ENCODE data around the gene CFAP119.

The CFAP119 gene

DNA sequence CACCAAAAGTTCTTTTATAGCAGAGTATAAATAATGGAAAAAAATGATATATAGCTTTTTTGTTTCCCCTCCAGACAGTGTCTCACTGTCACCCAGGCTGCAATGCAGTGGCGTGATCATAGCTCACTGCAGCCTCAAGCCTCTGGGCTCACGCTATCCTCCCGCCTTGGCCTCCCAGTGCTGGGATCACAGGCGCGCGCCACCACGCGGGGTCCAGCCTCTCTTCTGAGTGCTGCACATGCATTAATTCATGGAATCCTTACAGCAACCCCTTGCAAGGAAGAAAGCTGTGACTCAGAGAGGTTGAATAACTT, 43.2 kb upstream of the CFAP119 start:
- Histone ChIP-seq H3K23ac (ENCODE audit: low read length) (no peak overlapping the region), H2AK5ac (ENCODE audit: low read length) (no peak overlapping the region), H3K4me1 (ENCODE audit: control insufficient read depth, low read depth, low read length) (peaks cover 3% of the 10 kb centered on the region), H3K79me1 (ENCODE audit: low read length) (no peaks in the 10 kb centered on the region), H4K8ac (ENCODE audit: low read depth, low read length) (peak overlapping the region; percentile 58), H3K56ac (ENCODE audit: low read length) (peak overlapping the region; percentile 83), H2BK15ac (replicated peaks; ENCODE audit: low read depth) (no peak overlapping the region), H3K4ac (ENCODE audit: low read depth, low read length) (peak overlapping the region; percentile 60), H3K4me2 (ENCODE audit: low read length) (peak overlapping the region; percentile 23), H3K18ac (ENCODE audit: low read length) (peak overlapping the region; percentile 62), H2BK120ac (ENCODE audit: low read depth, low read length) (no peak overlapping the region), H2BK5ac (ENCODE audit: low read length) (no peak overlapping the region), H3K4me3 (ENCODE audit: low read length) (no peak overlapping the region), H3K36me3 (ENCODE audit: control insufficient read depth, insufficient read depth, low read length) (no peaks in the 10 kb centered on the region), H3K9ac (ENCODE audit: low read length) (peak overlapping the region; percentile 93), H3K79me2 (ENCODE audit: control insufficient read depth, insufficient read depth, low read length) (no peaks in the 10 kb centered on the region), H3K27ac (ENCODE audit: low read depth, low read length) (no peak overlapping the region), H4K5ac (ENCODE audit: low read length) (peak overlapping the region; percentile 26), H3K27me3 (ENCODE audit: insufficient read depth, low read length, poor library complexity) (no peaks in the 10 kb centered on the region)
- WGBS (ENCODE audit: extremely low coverage, insufficient coverage, low lambda C conversion rate) = no CpG with 5 or more reads among the region's 8 CpGs
- DNase-seq = no peak

DNA sequence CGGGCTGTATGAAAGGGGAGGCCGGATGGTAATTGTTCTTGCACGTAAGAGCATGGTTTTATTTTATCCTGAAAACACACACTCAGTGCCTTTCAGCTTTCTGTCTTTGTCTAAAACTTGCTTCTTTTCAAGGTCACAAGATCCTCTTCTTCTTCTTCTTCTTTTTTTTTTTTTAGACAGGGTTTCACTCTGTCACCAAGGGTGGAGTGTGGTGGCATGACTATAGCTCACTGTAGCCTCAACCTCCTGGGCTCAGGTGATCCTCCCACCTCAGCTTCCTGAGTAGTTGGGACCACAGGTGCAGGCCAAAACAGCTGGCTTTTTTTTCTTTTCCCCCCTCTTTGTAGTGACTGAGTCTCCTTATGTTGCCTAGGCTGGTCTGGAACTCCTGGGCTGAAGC, 41.1 kb upstream of the CFAP119 start:
- Histone ChIP-seq H4K5ac (ENCODE audit: low read length) (no peak overlapping the region), H4K8ac (ENCODE audit: low read depth, low read length) (no peak overlapping the region), H2BK120ac (ENCODE audit: low read depth, low read length) (no peak overlapping the region), H3K36me3 (ENCODE audit: control insufficient read depth, insufficient read depth, low read length) (no peaks in the 10 kb centered on the region), H3K27ac (ENCODE audit: low read depth, low read length) (no peak overlapping the region), H3K4ac (ENCODE audit: low read depth, low read length) (no peak overlapping the region), H3K9ac (ENCODE audit: low read length) (no peak overlapping the region), H3K4me3 (ENCODE audit: low read length) (no peak overlapping the region), H3K79me2 (ENCODE audit: control insufficient read depth, insufficient read depth, low read length) (no peaks in the 10 kb centered on the region), H3K4me2 (ENCODE audit: low read length) (no peak overlapping the region), H2BK5ac (ENCODE audit: low read length) (no peak overlapping the region), H3K79me1 (ENCODE audit: low read length) (no peaks in the 10 kb centered on the region), H2AK5ac (ENCODE audit: low read length) (no peak overlapping the region), H3K4me1 (ENCODE audit: control insufficient read depth, low read depth, low read length) (peaks cover 3% of the 10 kb centered on the region), H3K56ac (ENCODE audit: low read length) (no peak overlapping the region), H3K23ac (ENCODE audit: low read length) (no peak overlapping the region), H3K18ac (ENCODE audit: low read length) (no peak overlapping the region), H3K27me3 (ENCODE audit: insufficient read depth, low read length, poor library complexity) (no peaks in the 10 kb centered on the region), H2BK15ac (replicated peaks; ENCODE audit: low read depth) (no peak overlapping the region)
- WGBS (ENCODE audit: extremely low coverage, insufficient coverage, low lambda C conversion rate) = no CpG with 5 or more reads among the region's 3 CpGs
- no peak for DNase-seq

DNA sequence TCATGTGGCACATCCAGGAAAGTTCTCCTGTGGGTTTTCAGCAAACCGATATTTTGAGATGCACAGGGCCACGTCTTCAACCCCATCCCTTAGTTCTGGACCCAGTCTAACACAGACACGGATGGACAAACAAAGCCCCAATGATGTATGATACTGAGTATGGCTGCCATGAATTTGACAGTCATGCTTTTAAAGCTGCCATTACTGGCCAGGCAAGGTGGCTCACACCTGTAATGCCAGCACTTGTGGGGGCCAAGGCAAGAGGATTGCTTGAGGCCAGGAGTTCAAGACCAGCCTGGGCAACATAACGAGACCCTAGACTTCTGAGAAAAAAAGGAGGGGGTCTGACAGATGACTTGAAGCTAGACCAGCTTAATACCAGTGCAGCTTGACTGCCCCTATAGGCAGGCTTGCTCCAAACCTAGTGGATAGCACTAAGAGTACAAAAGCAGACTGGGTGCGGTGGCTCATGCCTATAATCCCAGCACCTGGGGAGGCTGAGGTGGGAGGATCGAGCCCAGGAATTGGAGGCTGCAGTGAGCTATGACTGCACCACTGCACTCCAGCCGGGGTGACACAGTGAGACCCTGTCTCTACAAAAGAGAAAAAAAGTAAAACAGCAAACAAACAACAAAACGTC, 35.9 kb upstream of the CFAP119 start:
- no peak overlapping the region for H3K4me3 ChIP-seq (ENCODE audit: low read length)
- no peaks in the 10 kb centered on the region for H3K4me1 ChIP-seq (ENCODE audit: control insufficient read depth, low read depth, low read length)
- H3K23ac ChIP-seq (ENCODE audit: low read length) = no peak overlapping the region
- H3K79me2 ChIP-seq (ENCODE audit: control insufficient read depth, insufficient read depth, low read length) = no peaks in the 10 kb centered on the region
- WGBS (ENCODE audit: extremely low coverage, insufficient coverage, low lambda C conversion rate) = no CpG with 5 or more reads among the region's 8 CpGs
- no peak overlapping the region for H2AK5ac ChIP-seq (ENCODE audit: low read length)
- no peak overlapping the region for H4K5ac ChIP-seq (ENCODE audit: low read length)
- no peaks in the 10 kb centered on the region for H3K79me1 ChIP-seq (ENCODE audit: low read length)
- no peak overlapping the region for H3K18ac ChIP-seq (ENCODE audit: low read length)
- H3K27ac ChIP-seq (ENCODE audit: low read depth, low read length) = no peak overlapping the region
- H2BK15ac ChIP-seq (replicated peaks; ENCODE audit: low read depth) = no peak overlapping the region
- H3K27me3 ChIP-seq (ENCODE audit: insufficient read depth, low read length, poor library complexity) = no peaks in the 10 kb centered on the region
- no peak overlapping the region for H2BK120ac ChIP-seq (ENCODE audit: low read depth, low read length)
- H3K9ac ChIP-seq (ENCODE audit: low read length) = no peak overlapping the region
- DNase-seq = peak; percentile 50
- H3K4ac ChIP-seq (ENCODE audit: low read depth, low read length) = no peak overlapping the region
- H2BK5ac ChIP-seq (ENCODE audit: low read length) = no peak overlapping the region
- H3K36me3 ChIP-seq (ENCODE audit: control insufficient read depth, insufficient read depth, low read length) = no peaks in the 10 kb centered on the region
- no peak overlapping the region for H4K8ac ChIP-seq (ENCODE audit: low read depth, low read length)
- H3K56ac ChIP-seq (ENCODE audit: low read length) = no peak overlapping the region
- no peak overlapping the region for H3K4me2 ChIP-seq (ENCODE audit: low read length)

DNA sequence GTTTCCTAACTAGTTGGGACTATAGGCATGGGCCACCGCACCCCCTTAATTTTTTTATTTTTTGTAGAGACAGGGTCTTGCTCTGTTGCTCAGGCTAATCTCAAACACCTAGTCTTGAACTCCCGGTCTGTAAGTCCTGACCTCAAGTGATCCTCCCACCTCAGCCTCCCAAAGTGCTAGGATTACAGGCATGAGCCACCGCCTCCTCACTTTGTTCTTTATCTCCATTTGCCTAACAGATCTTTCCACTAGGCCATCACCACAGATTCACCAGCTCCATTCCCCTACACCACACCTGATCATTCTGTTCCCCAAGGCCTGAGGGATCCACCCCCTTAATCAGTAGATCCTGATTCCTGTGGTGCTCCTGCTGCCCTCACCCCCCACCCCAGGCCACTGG, 32.8 kb upstream of the CFAP119 start:
- H3K9ac ChIP-seq (ENCODE audit: low read length) = no peak overlapping the region
- peak overlapping the region; percentile 34 for H3K56ac ChIP-seq (ENCODE audit: low read length)
- H3K4me2 ChIP-seq (ENCODE audit: low read length) = no peak overlapping the region
- H3K79me2 ChIP-seq (ENCODE audit: control insufficient read depth, insufficient read depth, low read length) = no peaks in the 10 kb centered on the region
- H3K27ac ChIP-seq (ENCODE audit: low read depth, low read length) = no peak overlapping the region
- no peak overlapping the region for H3K18ac ChIP-seq (ENCODE audit: low read length)
- no peak overlapping the region for H2BK15ac ChIP-seq (replicated peaks; ENCODE audit: low read depth)
- H2BK5ac ChIP-seq (ENCODE audit: low read length) = no peak overlapping the region
- DNase-seq = no peak
- no peak overlapping the region for H3K4ac ChIP-seq (ENCODE audit: low read depth, low read length)
- no peak overlapping the region for H4K5ac ChIP-seq (ENCODE audit: low read length)
- no CpG with 5 or more reads among the region's 3 CpGs for WGBS (ENCODE audit: extremely low coverage, insufficient coverage, low lambda C conversion rate)
- no peaks in the 10 kb centered on the region for H3K4me1 ChIP-seq (ENCODE audit: control insufficient read depth, low read depth, low read length)
- no peaks in the 10 kb centered on the region for H3K36me3 ChIP-seq (ENCODE audit: control insufficient read depth, insufficient read depth, low read length)
- H2AK5ac ChIP-seq (ENCODE audit: low read length) = no peak overlapping the region
- H3K27me3 ChIP-seq (ENCODE audit: insufficient read depth, low read length, poor library complexity) = no peaks in the 10 kb centered on the region
- H3K4me3 ChIP-seq (ENCODE audit: low read length) = no peak overlapping the region
- no peaks in the 10 kb centered on the region for H3K79me1 ChIP-seq (ENCODE audit: low read length)
- H3K23ac ChIP-seq (ENCODE audit: low read length) = no peak overlapping the region
- no peak overlapping the region for H4K8ac ChIP-seq (ENCODE audit: low read depth, low read length)
- H2BK120ac ChIP-seq (ENCODE audit: low read depth, low read length) = no peak overlapping the region

DNA sequence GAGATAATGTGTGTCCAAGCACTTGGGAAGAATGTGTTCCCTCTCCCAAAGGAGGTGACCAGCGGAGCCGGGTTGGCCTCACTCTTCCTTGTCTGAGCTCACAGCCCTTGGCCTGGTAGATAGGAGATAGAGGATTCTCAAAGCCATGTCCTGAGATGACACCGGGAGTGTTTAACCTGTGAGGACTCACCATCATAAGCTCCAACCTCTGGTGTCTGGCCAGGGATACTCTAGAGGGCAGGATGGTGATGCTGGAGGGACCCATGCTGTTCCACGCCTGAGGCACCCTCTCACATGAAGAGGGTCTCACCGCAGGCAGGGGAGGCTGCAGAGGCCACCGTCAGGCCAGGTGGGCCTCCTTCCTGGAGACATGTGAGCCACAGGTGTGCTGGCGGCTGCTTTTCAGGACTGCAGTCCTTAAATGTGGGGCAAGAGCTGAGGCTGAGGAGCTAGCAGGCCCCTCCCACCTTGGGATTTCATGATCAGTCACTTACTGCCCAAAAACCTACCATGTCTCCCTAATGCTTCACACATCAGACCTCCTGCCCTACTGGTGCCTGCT, 31.7 kb upstream of the CFAP119 start:
- H3K79me1 ChIP-seq (ENCODE audit: low read length) = no peaks in the 10 kb centered on the region
- no peak overlapping the region for H3K18ac ChIP-seq (ENCODE audit: low read length)
- no peak overlapping the region for H2BK15ac ChIP-seq (replicated peaks; ENCODE audit: low read depth)
- no peaks in the 10 kb centered on the region for H3K36me3 ChIP-seq (ENCODE audit: control insufficient read depth, insufficient read depth, low read length)
- no peaks in the 10 kb centered on the region for H3K79me2 ChIP-seq (ENCODE audit: control insufficient read depth, insufficient read depth, low read length)
- no peak overlapping the region for H2BK120ac ChIP-seq (ENCODE audit: low read depth, low read length)
- DNase-seq = no peak
- H3K4ac ChIP-seq (ENCODE audit: low read depth, low read length) = no peak overlapping the region
- H4K5ac ChIP-seq (ENCODE audit: low read length) = no peak overlapping the region
- no peak overlapping the region for H4K8ac ChIP-seq (ENCODE audit: low read depth, low read length)
- H3K23ac ChIP-seq (ENCODE audit: low read length) = no peak overlapping the region
- no peak overlapping the region for H3K27ac ChIP-seq (ENCODE audit: low read depth, low read length)
- H3K4me1 ChIP-seq (ENCODE audit: control insufficient read depth, low read depth, low read length) = no peaks in the 10 kb centered on the region
- H3K9ac ChIP-seq (ENCODE audit: low read length) = no peak overlapping the region
- H3K4me3 ChIP-seq (ENCODE audit: low read length) = no peak overlapping the region
- WGBS (ENCODE audit: extremely low coverage, insufficient coverage, low lambda C conversion rate) = no CpG with 5 or more reads among the region's 7 CpGs
- no peak overlapping the region for H2BK5ac ChIP-seq (ENCODE audit: low read length)
- H3K27me3 ChIP-seq (ENCODE audit: insufficient read depth, low read length, poor library complexity) = no peaks in the 10 kb centered on the region
- no peak overlapping the region for H3K4me2 ChIP-seq (ENCODE audit: low read length)
- no peak overlapping the region for H2AK5ac ChIP-seq (ENCODE audit: low read length)
- H3K56ac ChIP-seq (ENCODE audit: low read length) = no peak overlapping the region
